ENCODE measurements around the gene MYO16. TPM values are rescaled to one million over a fixed set of nuclear protein-coding genes. Genes with fewer than 3 reads are reported as not detected.
A peak's percentile ranks its signal among the peaks of the same experiment; 100 is the strongest.

The MYO16 gene
- total and polyA plus RNA-seq, 4 experiments from 2014 or later, result 0.54 to 14.9 (median 6.3) TPM

GRCh38 chr13:108741930-108742329 lies 112.5 kb downstream of the MYO16 start:
- Histone ChIP-seq H3K36me3 (ENCODE audit: insufficient read depth, low read length) (no peaks in the 10 kb centered on the region), H3K9me3 (ENCODE audit: control insufficient read depth in 1 of 2, low read length in 2 of 2) (no peaks in the 10 kb centered on the region), H3K27ac (ENCODE audit: low read depth, low read length) (no peak overlapping the region), H3K4me3 (ENCODE audit: low read length in 2 of 2) (no peak overlapping the region), H3K4me1 (ENCODE audit: insufficient read depth, low read length) (no peaks in the 10 kb centered on the region), H3K27me3 (ENCODE audit: insufficient read depth, low read length) (no peaks in the 10 kb centered on the region)
- H3K27ac Mint-ChIP-seq, result no peak overlapping the region
- peaks cover 0 to 6% of the 10 kb centered on the region in 2 donors for H3K36me3 Mint-ChIP-seq
- ChIA-PET POLR2A (ENCODE audit: partially characterized antibody) (no interaction called here), CTCF (ENCODE audit: partially characterized antibody) (no interaction called here)
- intact Hi-C loops (cut with micrococcal nuclease), result no loop called here
- peaks cover 2 to 20% (median 5%) of the 10 kb centered on the region in 8 donors for H3K9me3 Mint-ChIP-seq
- H3K27me3 Mint-ChIP-seq, result peaks cover 3 to 4% of the 10 kb centered on the region in 2 donors
- no peaks in the 10 kb centered on the region for H3K4me1 Mint-ChIP-seq
- no peak overlapping the region for H3K4me3 Mint-ChIP-seq
- no peak for DNase-seq

- Histone ChIP-seq H3K9me3 (ENCODE audit: control insufficient read depth in 1 of 2, low read length in 2 of 2) (no peaks in the 10 kb centered on the region), H3K4me3 (ENCODE audit: low read length in 2 of 2) (no peak overlapping the region), H3K36me3 (ENCODE audit: insufficient read depth, low read length) (no peaks in the 10 kb centered on the region), H3K27ac (ENCODE audit: low read depth, low read length) (no peak overlapping the region), H3K4me1 (ENCODE audit: insufficient read depth, low read length) (no peaks in the 10 kb centered on the region), H3K27me3 (ENCODE audit: insufficient read depth, low read length) (no peaks in the 10 kb centered on the region)
- Mint-ChIP-seq H3K27me3 (peaks cover 3 to 4% of the 10 kb centered on the region in 2 donors), H3K9me3 (peaks cover 2 to 22% (median 5%) of the 10 kb centered on the region in 8 donors), H3K36me3 (peaks cover 0 to 6% of the 10 kb centered on the region in 2 donors), H3K4me1 (no peaks in the 10 kb centered on the region), H3K4me3 (no peak overlapping the region), H3K27ac (no peak overlapping the region)
- ChIA-PET POLR2A (ENCODE audit: partially characterized antibody) (no interaction called here), CTCF (ENCODE audit: partially characterized antibody) (no interaction called here)
- intact Hi-C loops (cut with micrococcal nuclease), result no loop called here
- DNase-seq, result no peak
These were observed 113.5 kb downstream of the MYO16 start for GRCh38 chr13:108742701-108743451.

DNA sequence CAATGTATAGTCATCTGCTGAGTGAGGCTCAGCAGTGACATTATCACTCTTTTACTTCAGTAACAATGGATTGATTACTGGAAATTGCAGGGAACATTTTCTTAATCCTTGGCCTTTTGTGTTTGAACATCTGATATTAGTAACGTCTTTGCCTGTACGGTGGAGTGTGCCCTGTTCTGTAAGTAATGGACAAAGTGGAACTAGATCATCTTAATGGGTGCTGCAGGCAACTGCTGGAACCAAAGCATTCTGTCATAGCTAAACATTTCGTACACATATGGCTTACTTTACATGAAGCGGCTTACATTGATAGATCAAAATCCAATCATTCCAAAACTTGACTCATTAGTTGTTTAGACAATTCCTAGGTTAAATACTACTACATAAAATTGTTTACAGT lies 114.1 kb downstream of the MYO16 start:
- Histone ChIP-seq H3K4me3 (ENCODE audit: low read length in 2 of 2) (no peak overlapping the region), H3K27ac (ENCODE audit: low read depth, low read length) (no peak overlapping the region), H3K4me1 (ENCODE audit: insufficient read depth, low read length) (no peaks in the 10 kb centered on the region), H3K9me3 (ENCODE audit: control insufficient read depth in 1 of 2, low read length in 2 of 2) (no peaks in the 10 kb centered on the region), H3K27me3 (ENCODE audit: insufficient read depth, low read length) (no peaks in the 10 kb centered on the region), H3K36me3 (ENCODE audit: insufficient read depth, low read length) (no peaks in the 10 kb centered on the region)
- no peak overlapping the region for H3K27ac Mint-ChIP-seq
- ChIA-PET CTCF (ENCODE audit: partially characterized antibody) (no interaction called here), POLR2A (ENCODE audit: partially characterized antibody) (no interaction called here)
- peaks cover 0 to 6% of the 10 kb centered on the region in 2 donors for H3K36me3 Mint-ChIP-seq
- H3K4me3 Mint-ChIP-seq, result no peak overlapping the region
- peaks cover 3 to 4% of the 10 kb centered on the region in 2 donors for H3K27me3 Mint-ChIP-seq
- intact Hi-C loops (cut with micrococcal nuclease), result no loop called here
- H3K9me3 Mint-ChIP-seq, result peaks cover 0 to 22% (median 5%) of the 10 kb centered on the region in 8 donors
- no peaks in the 10 kb centered on the region for H3K4me1 Mint-ChIP-seq
- no peak for DNase-seq

DNA sequence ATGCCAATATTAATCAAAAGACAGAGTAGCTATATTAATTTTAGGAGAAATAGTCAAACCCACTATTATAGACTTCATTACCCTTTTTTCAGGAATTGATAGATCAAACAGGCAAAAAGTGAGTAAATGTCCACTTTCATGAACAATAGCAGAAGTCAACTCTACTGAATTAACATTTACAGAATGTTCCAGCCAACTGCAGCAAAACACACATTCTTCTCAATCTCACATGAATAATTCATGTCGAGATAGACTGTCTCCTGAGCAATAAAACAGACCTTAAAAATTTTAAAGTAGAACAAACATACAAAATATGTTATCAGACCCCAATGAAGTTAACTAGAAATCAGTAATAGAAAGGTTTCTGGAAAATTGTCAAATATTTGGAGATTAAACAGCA lies 118.4 kb downstream of the MYO16 start:
- ChIA-PET POLR2A (ENCODE audit: partially characterized antibody) (no interaction called here), CTCF (ENCODE audit: partially characterized antibody) (no interaction called here)
- intact Hi-C loops (cut with micrococcal nuclease), result no loop called here

GRCh38 chr13:108752276-108752675 lies 122.9 kb downstream of the MYO16 start:
- Histone ChIP-seq H3K27ac (ENCODE audit: low read depth, low read length) (no peak overlapping the region), H3K36me3 (ENCODE audit: insufficient read depth, low read length) (no peaks in the 10 kb centered on the region), H3K9me3 (ENCODE audit: control insufficient read depth in 1 of 2, low read length in 2 of 2) (no peaks in the 10 kb centered on the region), H3K4me1 (ENCODE audit: insufficient read depth, low read length) (no peaks in the 10 kb centered on the region), H3K27me3 (ENCODE audit: insufficient read depth, low read length) (no peaks in the 10 kb centered on the region), H3K4me3 (ENCODE audit: low read length in 2 of 2) (no peak overlapping the region)
- POLR2A ChIA-PET (ENCODE audit: partially characterized antibody), result no interaction called here
- Mint-ChIP-seq H3K4me1 (peaks cover 0 to 7% (median 1%) of the 10 kb centered on the region in 4 donors), H3K36me3 (no peaks in the 10 kb centered on the region), H3K27ac (no peak overlapping the region), H3K4me3 (no peak overlapping the region), H3K27me3 (no peaks in the 10 kb centered on the region), H3K9me3 (peaks cover 0 to 2% (median 0%) of the 10 kb centered on the region in 8 donors)
- DNase-seq, result no peak
- intact Hi-C loops (cut with micrococcal nuclease), result no loop called here
- CTCF ChIA-PET (ENCODE audit: partially characterized antibody), result no interaction called here

More for the DNA sequence above, 118.4 kb downstream of the MYO16 start:
- no peaks in the 10 kb centered on the region for H3K9me3 ChIP-seq (ENCODE audit: control insufficient read depth in 1 of 2, low read length in 2 of 2)
- H3K27me3 Mint-ChIP-seq, result peaks cover 3% of the 10 kb centered on the region in 2 donors
- H3K4me3 Mint-ChIP-seq, result no peak overlapping the region
- no peak for DNase-seq
- no peak overlapping the region for H3K4me3 ChIP-seq (ENCODE audit: low read length in 2 of 2)
- H3K27ac ChIP-seq (ENCODE audit: low read depth, low read length), result no peak overlapping the region
- no peaks in the 10 kb centered on the region for H3K27me3 ChIP-seq (ENCODE audit: insufficient read depth, low read length)
- H3K36me3 Mint-ChIP-seq, result peaks cover 0 to 3% of the 10 kb centered on the region in 2 donors
- no peak overlapping the region for H3K27ac Mint-ChIP-seq
- H3K4me1 ChIP-seq (ENCODE audit: insufficient read depth, low read length), result no peaks in the 10 kb centered on the region
- H3K9me3 Mint-ChIP-seq, result peaks cover 0 to 7% (median 2%) of the 10 kb centered on the region in 8 donors
- H3K4me1 Mint-ChIP-seq, result no peaks in the 10 kb centered on the region
- H3K36me3 ChIP-seq (ENCODE audit: insufficient read depth, low read length), result no peaks in the 10 kb centered on the region

DNA sequence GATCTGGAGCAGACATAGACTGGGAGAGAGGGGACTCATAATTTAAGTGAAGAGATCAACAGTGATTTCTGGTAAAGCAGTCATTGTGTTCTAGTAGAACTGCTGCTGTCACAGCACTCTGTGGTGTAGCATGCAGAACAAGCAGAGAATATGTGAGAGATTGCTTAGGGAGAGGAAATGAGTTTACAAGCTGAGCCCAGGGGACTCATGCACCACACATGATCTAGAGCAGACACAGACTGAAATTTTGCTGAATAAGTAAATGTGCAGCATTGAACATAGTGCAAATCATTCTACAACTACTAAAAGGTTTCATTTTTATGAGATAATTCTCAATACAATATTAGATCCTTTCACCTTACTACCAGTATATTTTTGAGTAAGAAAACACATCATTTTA lies 125.7 kb downstream of the MYO16 start:
- POLR2A ChIA-PET (ENCODE audit: partially characterized antibody), result no interaction called here
- intact Hi-C loops (cut with micrococcal nuclease), result no loop called here
- Histone ChIP-seq H3K4me1 (ENCODE audit: insufficient read depth, low read length) (no peaks in the 10 kb centered on the region), H3K9me3 (ENCODE audit: control insufficient read depth in 1 of 2, low read length in 2 of 2) (no peaks in the 10 kb centered on the region), H3K4me3 (ENCODE audit: low read length in 2 of 2) (no peak overlapping the region), H3K27ac (ENCODE audit: low read depth, low read length) (no peak overlapping the region), H3K36me3 (ENCODE audit: insufficient read depth, low read length) (no peaks in the 10 kb centered on the region), H3K27me3 (ENCODE audit: insufficient read depth, low read length) (no peaks in the 10 kb centered on the region)
- no peaks in the 10 kb centered on the region for H3K9me3 Mint-ChIP-seq
- H3K36me3 Mint-ChIP-seq, result no peaks in the 10 kb centered on the region
- H3K4me3 Mint-ChIP-seq, result no peak overlapping the region
- H3K27me3 Mint-ChIP-seq, result no peaks in the 10 kb centered on the region
- CTCF ChIA-PET (ENCODE audit: partially characterized antibody), result no interaction called here
- H3K4me1 Mint-ChIP-seq, result peaks cover 0 to 7% (median 1%) of the 10 kb centered on the region in 4 donors
- H3K27ac Mint-ChIP-seq, result peak overlapping the region in 1 of 7 donors; percentile 62
- DNase-seq, result no peak

GRCh38 chr13:108760129-108760528 lies 130.7 kb downstream of the MYO16 start:
- H3K4me3 Mint-ChIP-seq, result no peak overlapping the region
- H3K27me3 Mint-ChIP-seq, result no peaks in the 10 kb centered on the region

More at GRCh38 chr13:108760129-108760528, 130.7 kb downstream of the MYO16 start:
- Histone ChIP-seq H3K9me3 (ENCODE audit: control insufficient read depth in 1 of 2, low read length in 2 of 2) (no peaks in the 10 kb centered on the region), H3K27me3 (ENCODE audit: insufficient read depth, low read length) (no peaks in the 10 kb centered on the region), H3K4me3 (ENCODE audit: low read length in 2 of 2) (no peak overlapping the region), H3K36me3 (ENCODE audit: insufficient read depth, low read length) (no peaks in the 10 kb centered on the region), H3K27ac (ENCODE audit: low read depth, low read length) (no peak overlapping the region), H3K4me1 (ENCODE audit: insufficient read depth, low read length) (no peaks in the 10 kb centered on the region)
- Mint-ChIP-seq H3K9me3 (peaks cover 0 to 2% (median 0%) of the 10 kb centered on the region in 8 donors), H3K27ac (no peak overlapping the region), H3K36me3 (no peaks in the 10 kb centered on the region), H3K4me1 (peaks cover 0 to under 1% (median 0%) of the 10 kb centered on the region in 4 donors)
- CTCF ChIA-PET (ENCODE audit: partially characterized antibody), result interaction anchor here (1.1 kb wide), 1 partner anchor 606 kb away, joined by 3 read pairs; no protein-coding TSS in a partner anchor
- POLR2A ChIA-PET (ENCODE audit: partially characterized antibody), result no interaction called here
- no peak for DNase-seq
- intact Hi-C loops (cut with micrococcal nuclease), result no loop called here

Measured in CD4-positive, alpha-beta memory T cell (primary cell).